ENCODE results near the gene RANGRF. TPM values are rescaled to one million over a fixed set of nuclear protein-coding genes. Genes with fewer than 3 reads are reported as not detected.

RANGRF gene
- polyA plus RNA-seq, 1 of the 3 experiments (the other 2 are of a cell fraction) = 55.9 TPM

- H3K36me3 ChIP-seq (replicated peaks in 1 of 2; ENCODE audit: control insufficient read depth in 1 of 2, insufficient read depth in 2 of 2, low read length in 1 of 2) = peaks cover 5 to 20% of the 10 kb centered on the region in 2 experiments
- 95% methylated on average over 1 of the region's 1 CpG for WGBS (ENCODE audit: low lambda C conversion rate)
- H3K27me3 ChIP-seq (ENCODE audit: insufficient read depth) = no peaks in the 10 kb centered on the region
- no peak overlapping the region for H3K4me3 ChIP-seq (ENCODE audit: low read depth in 2 of 2, low read length in 1 of 2)
- ChIA-PET POLR2A (no interaction called here), CTCF (interaction anchor here (1.1 kb wide), 1 partner anchor 193 kb away, joined by 3 read pairs; no protein-coding TSS in a partner anchor)
- no peaks in the 10 kb centered on the region for H3F3A ChIP-seq (replicated peaks; ENCODE audit: insufficient read depth)
- no peaks in the 10 kb centered on the region for H4K20me1 ChIP-seq (ENCODE audit: insufficient read depth)
- H3K4me2 ChIP-seq = no peak overlapping the region
- no peak overlapping the region for H3K27ac ChIP-seq (ENCODE audit: low read depth in 2 of 2, low read length in 1 of 2)
- H3K9me2 ChIP-seq = no peaks in the 10 kb centered on the region
- H3K4me1 ChIP-seq (ENCODE audit: control insufficient read depth in 1 of 2, insufficient read depth in 2 of 2, low read depth in 1 of 2, low read length in 1 of 2) = no peaks in the 10 kb centered on the region
- H3K79me2 ChIP-seq (ENCODE audit: insufficient read depth) = no peaks in the 10 kb centered on the region
- no peak for DNase-seq
- H2AFZ ChIP-seq (ENCODE audit: low read depth) = no peak overlapping the region
- no peaks in the 10 kb centered on the region for H3K9me3 ChIP-seq
- no peak overlapping the region for H3K9ac ChIP-seq
- TF ChIP-seq TCF12 (IDR thresholded peaks at IDR 0.05) (no peak), GABPA (IDR thresholded peaks at IDR 0.05; ENCODE audit: low read depth) (no peak), SIN3A (IDR thresholded peaks at IDR 0.05; ENCODE audit: borderline replicate concordance, low read depth, low read length) (no peak), USF1 (IDR thresholded peaks at IDR 0.05; ENCODE audit: borderline replicate concordance, low read depth) (no peak), YY1 (IDR thresholded peaks at IDR 0.05; ENCODE audit: low read depth) (no peak), MXI1 (IDR thresholded peaks at IDR 0.05; ENCODE audit: low read depth, low read length) (no peak), RXRA (IDR thresholded peaks at IDR 0.05; ENCODE audit: borderline replicate concordance, low read depth) (no peak), MAX (IDR thresholded peaks at IDR 0.05; ENCODE audit: low read depth) (no peak), NRF1 (IDR thresholded peaks at IDR 0.05; ENCODE audit: low read depth, low read length) (no peak)
- TF ChIP-seq, protein P1, sequence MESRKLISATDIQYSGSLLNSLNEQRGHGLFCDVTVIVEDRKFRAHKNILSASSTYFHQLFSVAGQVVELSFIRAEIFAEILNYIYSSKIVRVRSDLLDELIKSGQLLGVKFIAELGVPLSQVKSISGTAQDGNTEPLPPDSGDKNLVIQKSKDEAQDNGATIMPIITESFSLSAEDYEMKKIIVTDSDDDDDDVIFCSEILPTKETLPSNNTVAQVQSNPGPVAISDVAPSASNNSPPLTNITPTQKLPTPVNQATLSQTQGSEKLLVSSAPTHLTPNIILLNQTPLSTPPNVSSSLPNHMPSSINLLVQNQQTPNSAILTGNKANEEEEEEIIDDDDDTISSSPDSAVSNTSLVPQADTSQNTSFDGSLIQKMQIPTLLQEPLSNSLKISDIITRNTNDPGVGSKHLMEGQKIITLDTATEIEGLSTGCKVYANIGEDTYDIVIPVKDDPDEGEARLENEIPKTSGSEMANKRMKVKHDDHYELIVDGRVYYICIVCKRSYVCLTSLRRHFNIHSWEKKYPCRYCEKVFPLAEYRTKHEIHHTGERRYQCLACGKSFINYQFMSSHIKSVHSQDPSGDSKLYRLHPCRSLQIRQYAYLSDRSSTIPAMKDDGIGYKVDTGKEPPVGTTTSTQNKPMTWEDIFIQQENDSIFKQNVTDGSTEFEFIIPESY (IDR thresholded peaks at IDR 0.05; ENCODE audit: borderline replicate concordance, low read depth) = no peak
These were observed 16.0 kb upstream of the RANGRF start for GRCh38 chr17:8272421-8272820.

GRCh38 chr17:8273884-8274444 is 14.5 kb upstream of the RANGRF start:
- TF ChIP-seq TEAD4 (IDR thresholded peaks at IDR 0.05; ENCODE audit: borderline replicate concordance, insufficient read depth) = no peak
- no peak for TF ChIP-seq GABPA (IDR thresholded peaks at IDR 0.05; ENCODE audit: low read depth)
- TF ChIP-seq, protein P2, sequence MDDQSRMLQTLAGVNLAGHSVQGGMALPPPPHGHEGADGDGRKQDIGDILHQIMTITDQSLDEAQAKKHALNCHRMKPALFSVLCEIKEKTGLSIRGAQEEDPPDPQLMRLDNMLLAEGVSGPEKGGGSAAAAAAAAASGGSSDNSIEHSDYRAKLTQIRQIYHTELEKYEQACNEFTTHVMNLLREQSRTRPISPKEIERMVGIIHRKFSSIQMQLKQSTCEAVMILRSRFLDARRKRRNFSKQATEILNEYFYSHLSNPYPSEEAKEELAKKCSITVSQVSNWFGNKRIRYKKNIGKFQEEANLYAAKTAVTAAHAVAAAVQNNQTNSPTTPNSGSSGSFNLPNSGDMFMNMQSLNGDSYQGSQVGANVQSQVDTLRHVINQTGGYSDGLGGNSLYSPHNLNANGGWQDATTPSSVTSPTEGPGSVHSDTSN (IDR thresholded peaks at IDR 0.05) = no peak
- no peak for TF ChIP-seq SMC3 (IDR thresholded peaks at IDR 0.05; ENCODE audit: low read depth, low read length)
- no peak for TF ChIP-seq FOSL2 (IDR thresholded peaks at IDR 0.05; ENCODE audit: borderline replicate concordance, low read depth)
- TF ChIP-seq, protein P3, sequence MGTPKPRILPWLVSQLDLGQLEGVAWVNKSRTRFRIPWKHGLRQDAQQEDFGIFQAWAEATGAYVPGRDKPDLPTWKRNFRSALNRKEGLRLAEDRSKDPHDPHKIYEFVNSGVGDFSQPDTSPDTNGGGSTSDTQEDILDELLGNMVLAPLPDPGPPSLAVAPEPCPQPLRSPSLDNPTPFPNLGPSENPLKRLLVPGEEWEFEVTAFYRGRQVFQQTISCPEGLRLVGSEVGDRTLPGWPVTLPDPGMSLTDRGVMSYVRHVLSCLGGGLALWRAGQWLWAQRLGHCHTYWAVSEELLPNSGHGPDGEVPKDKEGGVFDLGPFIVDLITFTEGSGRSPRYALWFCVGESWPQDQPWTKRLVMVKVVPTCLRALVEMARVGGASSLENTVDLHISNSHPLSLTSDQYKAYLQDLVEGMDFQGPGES (IDR thresholded peaks at IDR 0.05; ENCODE audit: low read depth, low read length) = no peak
- TF ChIP-seq CHD2 (IDR thresholded peaks at IDR 0.05; ENCODE audit: low read length, partially characterized antibody) = no peak
- no peak for TF ChIP-seq NRF1 (IDR thresholded peaks at IDR 0.05; ENCODE audit: low read depth, low read length)
- no peak for TF ChIP-seq CTCF (IDR thresholded peaks at IDR 0.05)
- no peak for TF ChIP-seq SIN3A (IDR thresholded peaks at IDR 0.05; ENCODE audit: borderline replicate concordance, low read depth, low read length)
- TF ChIP-seq EP300 (IDR thresholded peaks at IDR 0.05; ENCODE audit: borderline replicate concordance in 1 of 2, low read depth in 1 of 2, low read length in 1 of 2) = no peak
- CTCF ChIA-PET = no interaction called here

More at GRCh38 chr17:8273884-8274444, 14.5 kb upstream of the RANGRF start:
- Histone ChIP-seq H3K36me3 (replicated peaks in 1 of 2; ENCODE audit: control insufficient read depth in 1 of 2, insufficient read depth in 2 of 2, low read length in 1 of 2) (peaks cover 5 to 12% of the 10 kb centered on the region in 2 experiments), H3K79me2 (ENCODE audit: insufficient read depth) (no peaks in the 10 kb centered on the region), H3K27me3 (ENCODE audit: insufficient read depth) (no peaks in the 10 kb centered on the region), H2AFZ (ENCODE audit: low read depth) (no peak overlapping the region), H3K4me1 (ENCODE audit: control insufficient read depth in 1 of 2, insufficient read depth in 2 of 2, low read depth in 1 of 2, low read length in 1 of 2) (no peaks in the 10 kb centered on the region), H3F3A (replicated peaks; ENCODE audit: insufficient read depth) (no peaks in the 10 kb centered on the region), H3K4me3 (ENCODE audit: low read depth in 2 of 2, low read length in 1 of 2) (no peak overlapping the region), H3K4me2 (no peak overlapping the region), H3K9ac (no peak overlapping the region), H3K27ac (ENCODE audit: low read depth in 2 of 2, low read length in 1 of 2) (no peak overlapping the region), H4K20me1 (ENCODE audit: insufficient read depth) (no peaks in the 10 kb centered on the region), H3K9me2 (no peaks in the 10 kb centered on the region), H3K9me3 (no peaks in the 10 kb centered on the region)
- no peak for DNase-seq
- POLR2A ChIA-PET = no interaction called here
- WGBS (ENCODE audit: low lambda C conversion rate) = 97% methylated on average over 4 of the region's 4 CpGs

Data from SK-N-SH (cell line).